HEK293T (cell line): ENCODE results near the gene WDR73.

Experiments
- ARNT ChIP-seq: fragments of 450-650 bp; IDR thresholded peaks from 2 replicates; pipeline ENCODE4 v1.6.1; 2017; ENCODE audit warnings: mild to moderate bottlenecking
- BHLHE40 ChIP-seq: fragments of 450-650 bp; IDR thresholded peaks from 2 replicates; pipeline ENCODE4 v1.6.1; 2016; ENCODE audit warnings: mild to moderate bottlenecking, moderate library complexity, borderline replicate concordance
- ELF4 ChIP-seq: fragments of 450-650 bp; IDR thresholded peaks from 2 replicates; pipeline ENCODE4 v1.6.1; 2017; ENCODE audit warnings: antibody characterized with exemption
- FOXA1 ChIP-seq: fragments of 450-650 bp; IDR thresholded peaks from 2 replicates; pipeline ENCODE4 v1.6.1; 2016; ENCODE audit warnings: mild to moderate bottlenecking
- FOXK2 ChIP-seq: fragments of 450-650 bp; IDR thresholded peaks from 2 replicates; pipeline ENCODE4 v1.6.1; 2016; ENCODE audit warnings: mild to moderate bottlenecking
- PKNOX1 ChIP-seq: fragments of 450-650 bp; IDR thresholded peaks from 2 replicates; pipeline ENCODE4 v1.6.1; 2016
- SP1 ChIP-seq: fragments of 450-650 bp; IDR thresholded peaks from 2 replicates; pipeline ENCODE4 v1.6.1; 2017
- SUZ12 ChIP-seq: fragments of 450-650 bp; IDR thresholded peaks from 2 replicates; pipeline ENCODE4 v1.6.1; 2016; ENCODE audit warnings: mild to moderate bottlenecking
- TARDBP ChIP-seq: fragments of 450-650 bp; IDR thresholded peaks from 2 replicates; pipeline ENCODE4 v1.6.1; 2016
- ZNF384 ChIP-seq: fragments of 450-650 bp; IDR thresholded peaks from 2 replicates; pipeline ENCODE4 v1.6.1; 2016

DNA sequence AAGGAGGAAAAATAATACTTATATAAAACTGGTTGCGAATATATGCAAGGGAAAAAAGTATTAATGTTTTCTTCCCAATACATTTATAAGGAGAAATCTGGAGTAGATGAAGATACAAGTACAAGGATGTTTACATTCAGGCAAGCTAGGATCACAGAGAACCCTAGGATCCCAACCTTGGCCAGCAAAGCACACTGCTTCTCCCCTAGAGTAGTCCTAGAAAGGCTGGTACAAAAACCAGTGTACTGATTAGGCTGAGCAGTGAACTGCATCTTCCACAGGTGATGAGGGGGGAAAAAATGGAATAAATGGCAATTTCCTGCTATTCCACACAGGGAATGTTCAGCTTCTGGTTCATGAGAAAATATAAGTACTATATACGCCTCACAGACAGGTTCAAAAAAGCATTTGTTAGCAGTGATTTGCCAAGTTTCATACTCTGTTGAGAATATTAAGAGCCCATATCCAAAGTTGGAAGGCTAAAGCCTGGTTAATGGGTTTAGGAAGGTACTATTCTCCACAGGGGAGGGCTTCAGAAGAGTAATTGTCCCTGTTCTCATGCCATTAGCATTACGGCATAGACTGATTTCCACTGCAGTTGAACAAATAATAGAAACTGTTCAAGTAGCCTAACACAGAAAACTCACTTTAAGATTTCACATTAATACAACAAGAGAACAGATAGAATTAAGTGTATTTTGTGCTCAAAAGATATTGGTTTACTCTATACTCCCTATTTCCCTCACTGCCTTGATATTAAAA is 14.3 kb upstream of the WDR73 start:
- no peak for TF ChIP-seq ZNF384
- no peak for TF ChIP-seq FOXA1
- no peak for TF ChIP-seq SUZ12
- TF ChIP-seq ELF4, result no peak
- no peak for TF ChIP-seq BHLHE40
- no peak for TF ChIP-seq ARNT
- TF ChIP-seq TARDBP, result no peak
- no peak for TF ChIP-seq FOXK2
- no peak for TF ChIP-seq SP1
- no peak for TF ChIP-seq PKNOX1
